ENCODE results near the gene PLEKHA7. TPM values are rescaled to one million over a fixed set of nuclear protein-coding genes. Genes with fewer than 3 reads are reported as not detected.

Gene PLEKHA7
- polyA plus RNA-seq, 1 of the 3 experiments (the other 2 are of a cell fraction): 0.12 TPM

- Histone ChIP-seq H3K4me1 (ENCODE audit: control insufficient read depth in 1 of 2, insufficient read depth in 2 of 2, low read depth in 1 of 2, low read length in 1 of 2) (peaks cover 0 to 3% of the 10 kb centered on the region in 2 experiments; a peak in 1 of 4 replicates), H3K9me2 (no peaks in the 10 kb centered on the region), H3K4me2 (no peak overlapping the region), H3K27ac (ENCODE audit: low read depth in 2 of 2, low read length in 1 of 2) (no peak overlapping the region), H3K27me3 (ENCODE audit: insufficient read depth) (peaks cover 42% of the 10 kb centered on the region), H4K20me1 (ENCODE audit: insufficient read depth) (no peaks in the 10 kb centered on the region), H3K9me3 (no peaks in the 10 kb centered on the region), H2AFZ (ENCODE audit: low read depth) (no peak overlapping the region), H3K79me2 (ENCODE audit: insufficient read depth) (no peaks in the 10 kb centered on the region), H3K4me3 (ENCODE audit: low read depth in 2 of 2, low read length in 1 of 2) (no peak overlapping the region), H3K36me3 (replicated peaks in 1 of 2; ENCODE audit: control insufficient read depth in 1 of 2, insufficient read depth in 2 of 2, low read length in 1 of 2) (no peaks in the 10 kb centered on the region), H3F3A (replicated peaks; ENCODE audit: insufficient read depth) (no peaks in the 10 kb centered on the region), H3K9ac (no peak overlapping the region)
- POLR2A ChIA-PET: no interaction called here
- WGBS (ENCODE audit: low lambda C conversion rate): 53% methylated on average over 4 of the region's 8 CpGs
- no peak for DNase-seq
- TF ChIP-seq RXRA (IDR thresholded peaks at IDR 0.05; ENCODE audit: borderline replicate concordance, low read depth) (no peak), USF1 (IDR thresholded peaks at IDR 0.05; ENCODE audit: borderline replicate concordance, low read depth) (no peak), NFIC (IDR thresholded peaks at IDR 0.05; ENCODE audit: borderline replicate concordance) (no peak), ZBTB33 (IDR thresholded peaks at IDR 0.05; ENCODE audit: borderline replicate concordance, low read depth) (no peak), RFX5 (IDR thresholded peaks at IDR 0.05; ENCODE audit: low read length) (no peak), FOXJ3 (CRISPR knock-in tag; IDR thresholded peaks at IDR 0.05) (no peak), FOXM1 (IDR thresholded peaks at IDR 0.05; ENCODE audit: low read depth) (no peak), CHD2 (IDR thresholded peaks at IDR 0.05; ENCODE audit: low read length, partially characterized antibody) (no peak), IRF3 (IDR thresholded peaks at IDR 0.05; ENCODE audit: low read depth, low read length) (no peak), YY1 (IDR thresholded peaks at IDR 0.05; ENCODE audit: low read depth) (no peak), TAF1 (IDR thresholded peaks at IDR 0.05; ENCODE audit: borderline replicate concordance, low read depth, low read length) (no peak), ELF1 (IDR thresholded peaks at IDR 0.05) (no peak), MEF2A (IDR thresholded peaks at IDR 0.05; ENCODE audit: borderline replicate concordance, low read depth) (no peak), PBX3 (IDR thresholded peaks at IDR 0.05) (no peak), FOSL2 (IDR thresholded peaks at IDR 0.05; ENCODE audit: borderline replicate concordance, low read depth) (no peak), REST (IDR thresholded peaks at IDR 0.05; ENCODE audit: low read depth, low read length) (no peak), NRF1 (IDR thresholded peaks at IDR 0.05; ENCODE audit: low read depth, low read length) (no peak), SIN3A (IDR thresholded peaks at IDR 0.05; ENCODE audit: borderline replicate concordance, low read depth, low read length) (no peak)
- CTCF ChIA-PET: interaction anchor here (0.8 to 4.6 kb wide), 2 partner anchors 10 to 65 kb away, joined by 3 to 14 read pairs; no protein-coding TSS in a partner anchor
Observed at GRCh38 chr11:17010851-17011420, 3.3 kb downstream of the PLEKHA7 start.
